Measurements from ENCODE around the gene GRIA3. TPM values are rescaled to one million over a fixed set of nuclear protein-coding genes. Genes with fewer than 3 reads are reported as not detected.

The GRIA3 gene
- total and polyA plus RNA-seq, 10 donors, result 0.10 to 0.61 (median 0.24) TPM; not detected in 2

DNA sequence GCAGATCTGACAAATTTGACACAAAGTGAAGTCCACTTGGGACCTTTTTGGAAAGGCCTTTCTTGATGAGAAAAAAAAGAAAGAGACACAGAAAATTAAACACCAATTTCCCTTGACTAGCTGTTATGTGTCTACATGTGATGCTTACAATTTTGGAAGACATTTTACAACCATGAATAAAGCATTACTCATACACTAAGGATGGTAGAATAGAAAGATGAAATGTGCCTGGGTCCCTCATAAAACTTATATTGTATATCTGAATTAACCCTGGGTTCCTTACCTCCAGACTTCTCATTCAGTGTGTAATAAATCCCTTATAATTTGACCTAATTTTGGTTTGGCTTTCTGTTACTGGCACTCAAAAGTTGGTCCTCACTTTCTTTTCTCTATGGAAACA lies 16.5 kb upstream of the GRIA3 start:
- no peaks in the 10 kb centered on the region for H3K27me3 ChIP-seq (replicated peaks in 1 of 7)
- peaks cover 0 to 12% (median 0%) of the 10 kb centered on the region in 8 donors for H3K9me3 ChIP-seq
- H3K36me3 ChIP-seq, result no peaks in the 10 kb centered on the region
- TF ChIP-seq, protein P1, sequence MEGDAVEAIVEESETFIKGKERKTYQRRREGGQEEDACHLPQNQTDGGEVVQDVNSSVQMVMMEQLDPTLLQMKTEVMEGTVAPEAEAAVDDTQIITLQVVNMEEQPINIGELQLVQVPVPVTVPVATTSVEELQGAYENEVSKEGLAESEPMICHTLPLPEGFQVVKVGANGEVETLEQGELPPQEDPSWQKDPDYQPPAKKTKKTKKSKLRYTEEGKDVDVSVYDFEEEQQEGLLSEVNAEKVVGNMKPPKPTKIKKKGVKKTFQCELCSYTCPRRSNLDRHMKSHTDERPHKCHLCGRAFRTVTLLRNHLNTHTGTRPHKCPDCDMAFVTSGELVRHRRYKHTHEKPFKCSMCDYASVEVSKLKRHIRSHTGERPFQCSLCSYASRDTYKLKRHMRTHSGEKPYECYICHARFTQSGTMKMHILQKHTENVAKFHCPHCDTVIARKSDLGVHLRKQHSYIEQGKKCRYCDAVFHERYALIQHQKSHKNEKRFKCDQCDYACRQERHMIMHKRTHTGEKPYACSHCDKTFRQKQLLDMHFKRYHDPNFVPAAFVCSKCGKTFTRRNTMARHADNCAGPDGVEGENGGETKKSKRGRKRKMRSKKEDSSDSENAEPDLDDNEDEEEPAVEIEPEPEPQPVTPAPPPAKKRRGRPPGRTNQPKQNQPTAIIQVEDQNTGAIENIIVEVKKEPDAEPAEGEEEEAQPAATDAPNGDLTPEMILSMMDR (IDR thresholded peaks at IDR 0.05 in 8 of 11, conservative IDR thresholded peaks at IDR 0.05 in 3 of 11), result no peak
- H3K4me3 ChIP-seq, result no peak overlapping the region
- intact Hi-C loops (cut with DNase I; ENCODE audit: low total_unique reads), result no loop called here
- DNase-seq, result no peak
- no peaks in the 10 kb centered on the region for H3K4me1 ChIP-seq
- no peak overlapping the region for H3K27ac ChIP-seq

DNA sequence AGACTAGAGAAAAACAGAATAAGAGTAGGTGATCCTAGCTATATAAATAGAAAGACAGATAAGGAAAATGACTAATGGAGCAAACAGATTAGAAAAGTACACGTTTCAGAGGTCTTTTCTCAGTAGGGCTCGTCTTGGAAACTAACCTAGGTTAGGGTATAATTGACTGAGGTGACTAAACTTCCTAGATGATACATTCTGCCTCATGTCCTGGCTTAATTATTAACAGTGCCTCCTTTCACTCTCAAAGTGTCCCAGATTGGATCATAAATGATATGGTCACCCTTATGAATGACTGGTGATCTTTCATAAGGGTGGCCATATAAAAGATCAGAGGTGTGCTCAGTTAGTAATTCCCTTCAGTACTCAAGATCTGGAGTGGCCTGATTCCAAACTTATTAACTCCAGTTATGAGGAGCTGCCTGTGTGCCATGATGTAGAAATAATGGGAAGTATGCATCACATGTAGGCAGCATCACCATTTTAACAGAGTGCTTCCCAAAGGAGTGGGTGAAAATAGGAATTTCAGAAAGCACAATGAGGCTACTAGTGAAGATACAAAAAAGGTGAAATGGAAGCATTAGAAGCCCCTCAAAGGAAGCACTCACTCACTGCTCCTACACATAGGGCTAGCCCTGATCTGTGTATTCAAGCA lies 14.7 kb upstream of the GRIA3 start:
- no peak for DNase-seq
- Histone ChIP-seq H3K27me3 (replicated peaks in 1 of 7) (no peaks in the 10 kb centered on the region), H3K4me3 (no peak overlapping the region), H3K9me3 (peaks cover 0 to 12% (median 0%) of the 10 kb centered on the region in 8 donors), H3K4me1 (no peaks in the 10 kb centered on the region), H3K27ac (no peak overlapping the region), H3K36me3 (no peaks in the 10 kb centered on the region)
- WGBS, 5 donors, result 24 to 55% (median 49%) methylated on average over 2 of the region's 2 CpGs
- intact Hi-C loops (cut with DNase I; ENCODE audit: low total_unique reads), result no loop called here
- no peak for TF ChIP-seq POLR2A (IDR thresholded peaks at IDR 0.05)
- TF ChIP-seq POLR2AphosphoS5 (IDR thresholded peaks at IDR 0.05), result no peak
- TF ChIP-seq, protein P1 (IDR thresholded peaks at IDR 0.05 in 8 of 11, conservative IDR thresholded peaks at IDR 0.05 in 3 of 11), result no peak

DNA sequence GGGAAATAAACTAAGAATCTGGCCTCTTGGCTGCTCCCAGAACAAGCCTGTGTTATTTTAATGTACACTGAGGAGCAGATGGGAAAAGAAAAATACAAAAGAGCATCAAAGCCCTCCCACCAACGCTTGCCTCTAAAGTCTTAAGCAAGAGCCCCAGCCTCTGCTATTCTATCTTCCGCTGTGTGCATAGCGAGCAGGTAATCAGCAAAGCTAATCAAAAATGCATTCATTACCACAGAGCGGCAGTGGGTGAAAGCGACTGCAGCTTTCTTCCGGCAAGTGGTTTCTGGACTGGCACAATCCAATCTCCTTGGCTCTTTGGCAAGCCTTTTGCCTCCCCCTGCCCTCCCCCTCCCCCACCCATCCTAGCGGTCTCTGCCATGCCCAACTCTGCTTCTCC lies 13.5 kb upstream of the GRIA3 start:
- intact Hi-C loops (cut with DNase I; ENCODE audit: low total_unique reads), result no loop called here
- TF ChIP-seq POLR2A (IDR thresholded peaks at IDR 0.05), result no peak
- 37 to 81% (median 73%) methylated on average over 6 to 7 of the region's 7 CpGs for WGBS, 5 donors
- no peaks in the 10 kb centered on the region for H3K4me1 ChIP-seq
- H3K27me3 ChIP-seq (replicated peaks in 1 of 7), result no peaks in the 10 kb centered on the region
- peaks cover 0 to 2% (median 0%) of the 10 kb centered on the region in 8 donors for H3K9me3 ChIP-seq
- DNase-seq, result no peak
- H3K36me3 ChIP-seq, result no peaks in the 10 kb centered on the region
- no peak overlapping the region for H3K27ac ChIP-seq
- no peak overlapping the region for H3K4me3 ChIP-seq

DNA sequence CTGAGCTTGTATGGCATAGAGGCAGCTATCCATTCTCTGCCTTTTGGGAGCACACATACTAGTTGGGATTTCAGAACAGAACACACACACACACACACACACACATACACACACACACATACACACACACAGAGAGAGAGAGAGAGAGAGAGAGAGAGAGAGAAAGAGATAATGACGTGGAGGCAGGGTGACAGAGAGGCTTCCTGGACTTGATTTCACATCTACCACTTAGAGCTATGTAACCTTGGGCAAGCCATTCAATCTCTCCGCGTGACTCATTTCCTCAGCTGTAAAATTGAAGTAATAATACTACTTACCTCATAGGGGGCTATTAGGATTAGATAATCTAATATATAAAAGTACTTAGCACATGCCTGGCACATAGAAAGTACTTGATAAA lies 12.3 kb upstream of the GRIA3 start:
- no peaks in the 10 kb centered on the region for H3K9me3 ChIP-seq
- H3K4me1 ChIP-seq, result no peaks in the 10 kb centered on the region
- 49 to 78% (median 64%) methylated on average over 3 of the region's 3 CpGs for WGBS, 5 donors
- no peak overlapping the region for H3K4me3 ChIP-seq
- no peaks in the 10 kb centered on the region for H3K36me3 ChIP-seq
- no peak for DNase-seq
- no peaks in the 10 kb centered on the region for H3K27me3 ChIP-seq (replicated peaks in 1 of 7)
- no peak overlapping the region for H3K27ac ChIP-seq
- TF ChIP-seq POLR2AphosphoS5 (IDR thresholded peaks at IDR 0.05) (no peak), POLR2A (IDR thresholded peaks at IDR 0.05) (no peak)
- TF ChIP-seq, protein P1 (IDR thresholded peaks at IDR 0.05 in 8 of 11, conservative IDR thresholded peaks at IDR 0.05 in 3 of 11), result no peak
- intact Hi-C loops (cut with DNase I; ENCODE audit: low total_unique reads), result no loop called here

DNA sequence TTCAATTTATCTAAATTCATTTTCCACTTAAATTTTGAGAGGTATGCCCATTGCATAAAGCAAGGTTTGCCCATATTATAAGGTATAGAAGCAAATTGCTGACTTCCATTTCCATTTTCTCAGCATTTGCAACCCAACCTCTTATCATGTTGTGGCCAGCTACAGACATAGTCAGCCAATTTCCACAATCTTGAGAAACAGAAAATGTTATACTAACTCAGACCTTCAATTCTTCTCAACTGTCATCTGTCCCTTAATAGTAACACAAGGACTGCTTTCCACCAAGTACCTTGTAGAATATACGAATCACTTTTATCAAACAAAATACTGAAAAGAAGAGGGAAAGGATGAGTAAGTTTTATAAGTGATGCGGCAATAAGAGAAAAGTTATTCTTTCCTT lies 11.2 kb upstream of the GRIA3 start:
- no peaks in the 10 kb centered on the region for H3K4me1 ChIP-seq
- intact Hi-C loops (cut with DNase I; ENCODE audit: low total_unique reads), result no loop called here

More for the DNA sequence above, 11.2 kb upstream of the GRIA3 start:
- no peak overlapping the region for H3K4me3 ChIP-seq
- WGBS, 5 donors, result 79 to 97% (median 86%) methylated on average over 2 of the region's 2 CpGs
- no peaks in the 10 kb centered on the region for H3K36me3 ChIP-seq
- H3K9me3 ChIP-seq, result no peaks in the 10 kb centered on the region
- TF ChIP-seq POLR2A (IDR thresholded peaks at IDR 0.05) (no peak), POLR2AphosphoS5 (IDR thresholded peaks at IDR 0.05) (no peak)
- TF ChIP-seq, protein P1 (IDR thresholded peaks at IDR 0.05 in 8 of 11, conservative IDR thresholded peaks at IDR 0.05 in 3 of 11), result no peak
- H3K27me3 ChIP-seq (replicated peaks in 1 of 7), result no peaks in the 10 kb centered on the region
- no peak overlapping the region for H3K27ac ChIP-seq
- DNase-seq, result no peak
